ENCODE measurements around the gene C5orf15. TPM values are rescaled to one million over a fixed set of nuclear protein-coding genes. Genes with fewer than 3 reads are reported as not detected.

C5orf15 gene
- total RNA-seq, 3 donors from 2014 or later (not counting 1 experiment from before 2014, with no cell fraction given), result 15.2 to 19.9 (median 18.0) TPM

DNA sequence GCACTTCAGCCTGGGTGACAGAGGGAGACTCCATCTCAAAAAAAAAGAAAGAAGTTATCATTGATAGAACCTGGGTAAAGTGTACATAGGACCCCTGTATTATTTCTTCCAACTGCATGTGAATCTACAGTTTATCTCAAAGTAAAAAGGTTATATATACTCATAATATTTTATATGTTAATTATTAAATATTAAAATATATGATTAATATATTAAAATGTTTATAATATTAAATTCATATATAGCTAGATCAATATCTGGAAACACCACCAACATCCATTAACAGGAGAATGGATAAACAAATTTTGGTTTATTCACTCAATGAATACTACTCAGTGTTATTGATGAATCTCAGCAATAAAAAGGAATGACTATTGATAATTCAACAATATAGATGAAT is 19.7 kb downstream of the C5orf15 start:
- TF ChIP-seq, protein P1, sequence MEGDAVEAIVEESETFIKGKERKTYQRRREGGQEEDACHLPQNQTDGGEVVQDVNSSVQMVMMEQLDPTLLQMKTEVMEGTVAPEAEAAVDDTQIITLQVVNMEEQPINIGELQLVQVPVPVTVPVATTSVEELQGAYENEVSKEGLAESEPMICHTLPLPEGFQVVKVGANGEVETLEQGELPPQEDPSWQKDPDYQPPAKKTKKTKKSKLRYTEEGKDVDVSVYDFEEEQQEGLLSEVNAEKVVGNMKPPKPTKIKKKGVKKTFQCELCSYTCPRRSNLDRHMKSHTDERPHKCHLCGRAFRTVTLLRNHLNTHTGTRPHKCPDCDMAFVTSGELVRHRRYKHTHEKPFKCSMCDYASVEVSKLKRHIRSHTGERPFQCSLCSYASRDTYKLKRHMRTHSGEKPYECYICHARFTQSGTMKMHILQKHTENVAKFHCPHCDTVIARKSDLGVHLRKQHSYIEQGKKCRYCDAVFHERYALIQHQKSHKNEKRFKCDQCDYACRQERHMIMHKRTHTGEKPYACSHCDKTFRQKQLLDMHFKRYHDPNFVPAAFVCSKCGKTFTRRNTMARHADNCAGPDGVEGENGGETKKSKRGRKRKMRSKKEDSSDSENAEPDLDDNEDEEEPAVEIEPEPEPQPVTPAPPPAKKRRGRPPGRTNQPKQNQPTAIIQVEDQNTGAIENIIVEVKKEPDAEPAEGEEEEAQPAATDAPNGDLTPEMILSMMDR (IDR thresholded peaks at IDR 0.05), result no peak
- no peaks in the 10 kb centered on the region for H3K27me3 Mint-ChIP-seq (ENCODE audit: low read depth in 2 of 2)
- H3K9me3 Mint-ChIP-seq, result no peaks in the 10 kb centered on the region
- DNase-seq (no peak), ATAC-seq (no peak)
- no peak overlapping the region for H3K4me3 ChIP-seq (ENCODE audit: low read length)
- H3K4me1 ChIP-seq (ENCODE audit: control insufficient read depth, insufficient read depth, low read length), result no peaks in the 10 kb centered on the region
- H3K27me3 ChIP-seq (ENCODE audit: control insufficient read depth, insufficient read depth, low read length), result no peaks in the 10 kb centered on the region
- H3K4me3 Mint-ChIP-seq, result no peak overlapping the region
- no peak overlapping the region for H3K27ac ChIP-seq (ENCODE audit: low read length)
- intact Hi-C loops (cut with micrococcal nuclease), result no loop called here
- no peaks in the 10 kb centered on the region for H3K36me3 ChIP-seq (ENCODE audit: control insufficient read depth, insufficient read depth, low read length)
- no peak overlapping the region for H3K27ac Mint-ChIP-seq
- no peaks in the 10 kb centered on the region for H3K36me3 Mint-ChIP-seq
- H3K4me1 Mint-ChIP-seq, result no peaks in the 10 kb centered on the region
- no peaks in the 10 kb centered on the region for H3K9me3 ChIP-seq (ENCODE audit: control insufficient read depth, insufficient read depth, low read length)

DNA sequence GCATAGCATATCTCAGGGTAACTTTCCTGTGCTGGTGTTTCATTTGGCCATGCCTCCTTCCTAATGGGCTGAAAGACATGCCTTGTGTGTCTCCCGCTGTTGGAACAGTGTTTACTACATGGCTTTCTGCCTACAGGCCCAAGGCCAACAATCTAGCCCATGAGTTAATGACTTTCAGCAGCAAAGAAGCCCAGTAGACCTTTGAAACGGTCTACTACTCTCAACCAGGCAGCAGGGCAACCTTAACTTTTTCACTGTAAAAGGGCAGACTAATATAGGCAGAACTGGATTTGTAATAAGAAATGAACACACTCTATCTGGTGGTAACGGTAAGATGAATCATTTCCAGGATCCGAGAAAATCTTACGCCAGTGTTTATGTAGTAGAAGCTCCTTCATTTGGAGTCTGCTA is 21.0 kb downstream of the C5orf15 start:
- H3K27me3 ChIP-seq (ENCODE audit: control insufficient read depth, insufficient read depth, low read length), result no peaks in the 10 kb centered on the region
- Mint-ChIP-seq H3K9me3 (no peaks in the 10 kb centered on the region), H3K36me3 (no peaks in the 10 kb centered on the region), H3K4me3 (no peak overlapping the region), H3K27me3 (ENCODE audit: low read depth in 2 of 2) (no peaks in the 10 kb centered on the region), H3K27ac (no peak overlapping the region), H3K4me1 (no peaks in the 10 kb centered on the region)
- ATAC-seq (no peak), DNase-seq (no peak)
- H3K9me3 ChIP-seq (ENCODE audit: control insufficient read depth, insufficient read depth, low read length), result no peaks in the 10 kb centered on the region
- intact Hi-C loops (cut with micrococcal nuclease), result no loop called here
- H3K4me3 ChIP-seq (ENCODE audit: low read length), result no peak overlapping the region
- TF ChIP-seq, protein P1 (IDR thresholded peaks at IDR 0.05), result no peak
- no peaks in the 10 kb centered on the region for H3K36me3 ChIP-seq (ENCODE audit: control insufficient read depth, insufficient read depth, low read length)
- no peak overlapping the region for H3K27ac ChIP-seq (ENCODE audit: low read length)
- WGBS (ENCODE audit: insufficient coverage), result 99% methylated on average over 5 of the region's 5 CpGs
- no peaks in the 10 kb centered on the region for H3K4me1 ChIP-seq (ENCODE audit: control insufficient read depth, insufficient read depth, low read length)

DNA sequence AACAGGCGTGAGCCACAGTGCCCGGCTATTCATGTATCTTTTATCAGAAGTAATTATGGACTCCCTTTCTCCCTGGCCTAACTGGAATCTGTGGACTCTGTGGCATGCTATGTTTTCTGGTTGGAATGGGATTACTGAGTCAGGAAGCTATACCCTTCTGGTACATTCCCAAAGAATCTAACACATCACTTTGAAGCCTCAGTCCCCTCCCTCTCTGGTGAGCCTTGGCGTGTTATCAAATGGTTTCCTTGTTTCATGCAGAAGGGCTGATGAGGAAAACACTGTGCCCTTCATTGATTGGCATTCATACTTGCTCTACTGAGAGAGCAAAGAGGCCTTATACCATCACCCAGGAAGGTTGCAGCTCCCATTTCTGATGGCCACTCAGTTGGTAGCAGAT is 22.9 kb downstream of the C5orf15 start:
- Mint-ChIP-seq H3K4me3 (no peak overlapping the region), H3K27me3 (ENCODE audit: low read depth in 2 of 2) (no peaks in the 10 kb centered on the region), H3K36me3 (no peaks in the 10 kb centered on the region), H3K27ac (no peak overlapping the region), H3K4me1 (no peaks in the 10 kb centered on the region), H3K9me3 (no peaks in the 10 kb centered on the region)
- Histone ChIP-seq H3K27me3 (ENCODE audit: control insufficient read depth, insufficient read depth, low read length) (no peaks in the 10 kb centered on the region), H3K36me3 (ENCODE audit: control insufficient read depth, insufficient read depth, low read length) (no peaks in the 10 kb centered on the region), H3K27ac (ENCODE audit: low read length) (no peak overlapping the region), H3K4me1 (ENCODE audit: control insufficient read depth, insufficient read depth, low read length) (no peaks in the 10 kb centered on the region), H3K9me3 (ENCODE audit: control insufficient read depth, insufficient read depth, low read length) (no peaks in the 10 kb centered on the region), H3K4me3 (ENCODE audit: low read length) (no peak overlapping the region)
- TF ChIP-seq, protein P1 (IDR thresholded peaks at IDR 0.05), result no peak
- DNase-seq, result no peak
- WGBS (ENCODE audit: insufficient coverage), result 89% methylated on average over 3 of the region's 3 CpGs
- no peak for ATAC-seq
- intact Hi-C loops (cut with micrococcal nuclease), result no loop called here

Data from natural killer cell (primary cell).